OCI-LY1 (cell line): Measurements from ENCODE around the gene POLR2I.

Experiments used
- H2AFZ ChIP-seq: fragments of 200-600 bp; sonication (generic), shearing (Covaris generic); 2 replicates; pipeline ENCODE4 v1.6.0; 2014; ENCODE audit warnings: antibody characterized with exemption, mild to moderate bottlenecking, low read length
- H3F3A ChIP-seq: fragments of 200-600 bp; sonication (generic), shearing (Covaris generic); 2 replicates; pipeline ENCODE4 v1.6.0; 2014; ENCODE audit warnings: mild to moderate bottlenecking, antibody characterized with exemption, low read length, moderate library complexity; ENCODE audit not compliant: insufficient read depth
- H3K27ac ChIP-seq: fragments of 200-600 bp; sonication (generic); 2 replicates; pipeline ENCODE4 v1.5.1; 2014; ENCODE audit warnings: low read length, mixed run types, mild to moderate bottlenecking, low read depth; ENCODE audit not compliant: poor library complexity, severe bottlenecking
- H3K27me3 ChIP-seq: fragments of 200-600 bp; sonication (generic); 2 replicates; pipeline ENCODE4 v1.6.0; 2014; ENCODE audit warnings: antibody characterized with exemption, mild to moderate bottlenecking, low read length, moderate library complexity; ENCODE audit not compliant: insufficient read depth
- H3K36me3 ChIP-seq: fragments of 200-600 bp; sonication (generic); 2 replicates; pipeline ENCODE4 v1.6.1; 2014; ENCODE audit warnings: mild to moderate bottlenecking, antibody characterized with exemption, low read length, moderate library complexity, mixed read lengths; ENCODE audit not compliant: insufficient read depth
- H3K4me1 ChIP-seq: fragments of 200-600 bp; sonication (generic); 2 replicates; pipeline ENCODE4 v1.5.1; 2014; ENCODE audit warnings: mild to moderate bottlenecking, low read length, moderate library complexity; ENCODE audit not compliant: insufficient read depth, severe bottlenecking
- H3K4me2 ChIP-seq: fragments of 200-600 bp; sonication (generic), shearing (Covaris generic); 2 replicates; pipeline ENCODE4 v1.6.1; 2014; ENCODE audit warnings: low read length
- H3K4me3 ChIP-seq: fragments of 200-600 bp; sonication (generic); 2 replicates; pipeline ENCODE4 v1.5.1; 2014; ENCODE audit warnings: low read length, low read depth, mild to moderate bottlenecking, mixed read lengths; ENCODE audit not compliant: poor library complexity, severe bottlenecking
- H3K79me2 ChIP-seq: fragments of 200-600 bp; shearing (Covaris generic); 2 replicates; pipeline ENCODE4 v1.6.1; 2016; ENCODE audit warnings: mixed run types, low read length, mixed read lengths; ENCODE audit not compliant: insufficient read depth
- H3K9ac ChIP-seq: fragments of 200-600 bp; sonication (generic), shearing (Covaris generic); 2 replicates; pipeline ENCODE4 v1.6.1; 2014; ENCODE audit warnings: mild to moderate bottlenecking, low read length, mixed read lengths
- H3K9me2 ChIP-seq: fragments of 200-600 bp; sonication (generic), shearing (Covaris generic); 2 replicates; pipeline ENCODE4 v1.6.1; 2014; ENCODE audit warnings: low read depth, mild to moderate bottlenecking, low read length, mixed read lengths
- H3K9me3 ChIP-seq: fragments of 200-600 bp; shearing (Covaris generic); 2 replicates; pipeline ENCODE4 v1.6.1; 2014; ENCODE audit warnings: low read length, mixed read lengths
- H4K20me1 ChIP-seq: fragments of 200-600 bp; sonication (generic), shearing (Covaris generic); 2 replicates; pipeline ENCODE4 v1.6.0; 2016; ENCODE audit warnings: mild to moderate bottlenecking, low read length; ENCODE audit not compliant: insufficient read depth
- EZH2 ChIP-seq: fragments of 200-600 bp; sonication (generic), shearing (Covaris generic); IDR thresholded peaks from 2 replicates; pipeline ENCODE4 v1.8.0; 2017; ENCODE audit warnings: borderline replicate concordance, mixed run types, mild to moderate bottlenecking, antibody characterized with exemption, low read length, moderate library complexity, mixed read lengths
- TF ChIP-seq, protein P1 (sequence below): fragments of 200-600 bp; sonication (generic), shearing (Covaris generic); IDR thresholded peaks from 2 replicates; pipeline ENCODE4 v1.5.1; 2017; ENCODE audit warnings: mild to moderate bottlenecking, antibody characterized with exemption, low read length, moderate library complexity, mixed read lengths

The POLR2I gene

DNA sequence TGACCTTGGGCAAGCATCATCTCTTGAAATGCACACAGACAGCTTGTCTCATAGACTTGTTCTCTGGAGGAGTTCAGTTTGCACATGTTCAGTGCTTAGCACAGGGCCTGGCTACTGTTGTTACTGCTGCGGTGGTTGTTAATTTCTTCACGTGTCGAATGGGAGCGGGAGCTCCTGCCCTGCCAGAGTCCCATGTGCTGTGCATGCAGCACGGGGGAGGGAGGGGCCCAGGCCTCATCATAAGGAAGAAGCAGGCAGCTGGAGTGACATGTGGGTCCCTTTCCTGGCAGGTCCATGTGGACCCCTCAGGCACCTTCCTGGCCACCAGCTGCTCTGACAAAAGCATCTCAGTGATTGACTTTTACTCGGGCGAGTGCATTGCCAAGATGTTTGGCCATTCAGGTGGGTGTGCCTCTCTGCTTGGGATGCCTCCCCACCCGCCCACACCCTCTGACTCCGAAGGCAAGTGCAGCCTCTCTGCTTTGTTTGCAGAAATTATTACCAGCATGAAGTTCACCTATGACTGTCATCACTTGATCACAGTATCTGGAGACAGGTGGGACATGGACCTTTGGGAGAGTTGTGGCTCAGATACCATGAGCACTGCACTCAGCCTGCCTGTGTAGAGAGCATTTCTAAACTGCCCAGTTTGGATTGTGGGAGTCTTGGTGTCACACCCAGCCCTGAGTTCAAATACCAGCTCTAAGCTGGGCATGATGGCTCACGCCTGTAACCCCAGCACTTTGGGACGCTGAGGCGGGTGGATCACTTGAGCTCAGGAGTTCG lies 23.6 kb downstream of the POLR2I start:
- Histone ChIP-seq H3K79me2 (no peaks in the 10 kb centered on the region), H3K36me3 (peaks cover 93% of the 10 kb centered on the region), H4K20me1 (no peaks in the 10 kb centered on the region), H3K9me3 (no peaks in the 10 kb centered on the region), H3K4me2 (no peak overlapping the region), H3K27me3 (no peaks in the 10 kb centered on the region), H3K9me2 (no peaks in the 10 kb centered on the region), H3K4me1 (no peaks in the 10 kb centered on the region), H3K9ac (no peak overlapping the region), H2AFZ (no peak overlapping the region), H3K27ac (no peak overlapping the region), H3K4me3 (no peak overlapping the region), H3F3A (no peaks in the 10 kb centered on the region)
- TF ChIP-seq, protein P1, sequence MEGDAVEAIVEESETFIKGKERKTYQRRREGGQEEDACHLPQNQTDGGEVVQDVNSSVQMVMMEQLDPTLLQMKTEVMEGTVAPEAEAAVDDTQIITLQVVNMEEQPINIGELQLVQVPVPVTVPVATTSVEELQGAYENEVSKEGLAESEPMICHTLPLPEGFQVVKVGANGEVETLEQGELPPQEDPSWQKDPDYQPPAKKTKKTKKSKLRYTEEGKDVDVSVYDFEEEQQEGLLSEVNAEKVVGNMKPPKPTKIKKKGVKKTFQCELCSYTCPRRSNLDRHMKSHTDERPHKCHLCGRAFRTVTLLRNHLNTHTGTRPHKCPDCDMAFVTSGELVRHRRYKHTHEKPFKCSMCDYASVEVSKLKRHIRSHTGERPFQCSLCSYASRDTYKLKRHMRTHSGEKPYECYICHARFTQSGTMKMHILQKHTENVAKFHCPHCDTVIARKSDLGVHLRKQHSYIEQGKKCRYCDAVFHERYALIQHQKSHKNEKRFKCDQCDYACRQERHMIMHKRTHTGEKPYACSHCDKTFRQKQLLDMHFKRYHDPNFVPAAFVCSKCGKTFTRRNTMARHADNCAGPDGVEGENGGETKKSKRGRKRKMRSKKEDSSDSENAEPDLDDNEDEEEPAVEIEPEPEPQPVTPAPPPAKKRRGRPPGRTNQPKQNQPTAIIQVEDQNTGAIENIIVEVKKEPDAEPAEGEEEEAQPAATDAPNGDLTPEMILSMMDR = no peak
- TF ChIP-seq EZH2 = no peak

DNA sequence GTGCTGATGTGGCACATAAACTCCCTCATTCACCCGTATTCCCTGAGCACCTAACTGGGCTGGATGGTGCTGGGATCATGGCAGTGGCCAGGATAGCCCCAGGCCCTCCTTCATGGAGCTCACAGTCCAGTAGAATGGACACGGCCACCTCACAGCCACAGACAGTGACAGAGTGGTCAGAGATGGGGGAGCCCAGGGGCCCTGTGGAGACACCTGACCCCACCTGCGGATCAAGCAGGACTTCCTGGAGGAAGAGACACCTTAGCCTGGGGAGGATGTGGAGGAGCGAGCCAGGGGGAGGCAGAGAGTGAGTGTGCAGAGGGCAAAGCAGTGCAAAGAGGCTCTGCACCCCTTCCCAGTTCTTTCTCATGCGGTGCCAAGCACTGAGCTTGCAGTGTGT lies 24.8 kb downstream of the POLR2I start:
- Histone ChIP-seq H3K4me1 (no peaks in the 10 kb centered on the region), H4K20me1 (no peaks in the 10 kb centered on the region), H3K9ac (no peak overlapping the region), H3K27me3 (no peaks in the 10 kb centered on the region), H2AFZ (no peak overlapping the region), H3K4me2 (no peak overlapping the region), H3K4me3 (no peak overlapping the region), H3K9me3 (no peaks in the 10 kb centered on the region), H3K9me2 (no peaks in the 10 kb centered on the region), H3K36me3 (peaks cover 91% of the 10 kb centered on the region), H3K79me2 (no peaks in the 10 kb centered on the region), H3K27ac (no peak overlapping the region), H3F3A (no peaks in the 10 kb centered on the region)
- TF ChIP-seq, protein P1 = no peak
- TF ChIP-seq EZH2 = no peak

DNA sequence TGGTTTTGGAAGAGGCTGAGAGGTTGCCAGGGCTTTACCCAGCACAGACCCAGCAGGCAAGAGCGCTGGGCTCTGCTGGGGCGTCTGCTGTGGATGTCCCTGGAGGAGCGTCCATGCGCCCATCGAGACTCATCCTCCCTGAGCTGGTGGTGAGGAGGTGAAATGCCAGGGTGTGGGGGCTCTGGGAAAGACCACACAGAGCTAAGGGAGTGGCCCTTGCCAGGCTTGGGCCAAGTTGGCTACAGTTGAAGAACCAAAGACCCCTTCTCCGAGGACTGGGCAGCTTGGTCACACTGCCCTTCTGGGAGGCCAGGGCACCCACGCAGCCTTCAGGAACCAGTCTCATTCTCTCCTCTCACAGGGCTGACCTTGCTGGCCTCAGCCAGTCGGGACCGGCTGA lies 28.3 kb downstream of the POLR2I start:
- Histone ChIP-seq H4K20me1 (no peaks in the 10 kb centered on the region), H2AFZ (no peak overlapping the region), H3K27ac (no peak overlapping the region), H3K4me1 (no peaks in the 10 kb centered on the region), H3K9ac (no peak overlapping the region), H3K4me2 (no peak overlapping the region), H3K27me3 (no peaks in the 10 kb centered on the region), H3F3A (no peaks in the 10 kb centered on the region), H3K9me3 (no peaks in the 10 kb centered on the region), H3K9me2 (no peaks in the 10 kb centered on the region), H3K36me3 (peaks cover 94% of the 10 kb centered on the region), H3K4me3 (no peak overlapping the region), H3K79me2 (no peaks in the 10 kb centered on the region)
- TF ChIP-seq, protein P1 = no peak
- TF ChIP-seq EZH2 = no peak
